HG02884 (cell line): ENCODE measurements around the gene DONSON.

Experiments
- ATAC-seq: cut with Tn5 transposase; IDR thresholded peaks from one replicate; pipeline ENCODE4 v1.9.1; 2021; ENCODE audit warnings: mild to moderate bottlenecking, moderate library complexity; ENCODE audit not compliant: unreplicated experiment

The DONSON gene

GRCh38 chr21:33541756-33542639, 46.5 kb downstream of the DONSON start, which contains the start of gene GART:
GART (minus strand) TSS chr21:33542117; CDS start chr21:33539315, 2,802 bp downstream.
- ATAC-seq: peak; percentile 55

- no peak for ATAC-seq
Observed at GRCh38 chr21:33541105-33541711, 47.3 kb downstream of the DONSON start.

- no peak for ATAC-seq
Observed at GRCh38 chr21:33540711-33541104, 47.8 kb downstream of the DONSON start.

- ATAC-seq: no peak
Observed at GRCh38 chr21:33539616-33540015, 48.9 kb downstream of the DONSON start.

- ATAC-seq: no peak
Observed at GRCh38 chr21:33537212-33537611, 51.3 kb downstream of the DONSON start.

GRCh38 chr21:33531007-33531406, 57.5 kb downstream of the DONSON start:
- no peak for ATAC-seq
